GM23338 (cell line): Measurements from ENCODE around the gene SARNP. TPM values are rescaled to one million over a fixed set of nuclear protein-coding genes. Genes with fewer than 3 reads are reported as not detected.
A peak's percentile ranks its signal among the peaks of the same experiment; 100 is the strongest.

Experiments used
- ATAC-seq: fragments of 200-7000 bp; cut with Tn5 transposase; 3 replicates; pipeline ENCODE4 v1.9.1; 2020
- DNase-seq: peaks from one replicate; pipeline ENCODE4 v3.0.0-alpha.2; 2015; ENCODE audit warnings: low spot score
- H2AFZ ChIP-seq: fragments of 200-600 bp; sonication (generic); 2 replicates; pipeline ENCODE4 v1.8.0; 2016; ENCODE audit warnings: antibody characterized with exemption, mild to moderate bottlenecking, moderate library complexity
- H3F3A ChIP-seq: fragments of 200-600 bp; sonication (generic); replicated peaks from 2 replicates; pipeline ENCODE4 v1.8.0; 2017; ENCODE audit warnings: antibody characterized with exemption, mixed run types, low read depth
- H3K27ac ChIP-seq: fragments of 200-600 bp; sonication (generic); 2 replicates; pipeline ENCODE4 v1.6.1; 2016; ENCODE audit warnings: low read depth
- H3K27me3 ChIP-seq: fragments of 200-600 bp; sonication (generic); 2 replicates; pipeline ENCODE4 v1.8.0; 2016; ENCODE audit warnings: mild to moderate bottlenecking, mixed run types, moderate library complexity; ENCODE audit not compliant: insufficient read depth
- H3K36me3 ChIP-seq: fragments of 200-600 bp; sonication (generic); 2 replicates; pipeline ENCODE4 v1.8.0; 2016; ENCODE audit warnings: mild to moderate bottlenecking; ENCODE audit not compliant: insufficient read depth
- H3K4me1 ChIP-seq: fragments of 200-600 bp; sonication (generic); 2 replicates; pipeline ENCODE4 v1.8.0; 2016; ENCODE audit warnings: mild to moderate bottlenecking, moderate library complexity; ENCODE audit not compliant: insufficient read depth
- H3K4me2 ChIP-seq: fragments of 200-600 bp; sonication (generic); 2 replicates; pipeline ENCODE4 v1.7.1; 2017; ENCODE audit warnings: mixed run types
- H3K4me3 ChIP-seq: fragments of 200-600 bp; sonication (generic); 2 replicates; pipeline ENCODE4 v1.6.1; 2016; ENCODE audit warnings: mixed run types
- H3K79me2 ChIP-seq: fragments of 200-600 bp; sonication (generic); replicated peaks from 2 replicates; pipeline ENCODE4 v1.8.0; 2017; ENCODE audit warnings: mild to moderate bottlenecking; ENCODE audit not compliant: insufficient read depth
- H3K9me2 ChIP-seq: fragments of 200-600 bp; sonication (generic); 2 replicates; pipeline ENCODE4 v1.8.0; 2017; ENCODE audit not compliant: insufficient read depth
- H4K20me1 ChIP-seq: fragments of 200-600 bp; sonication (generic); replicated peaks from 2 replicates; pipeline ENCODE4 v1.8.0; 2017; ENCODE audit warnings: mild to moderate bottlenecking; ENCODE audit not compliant: insufficient read depth
- H3K27ac Mint-ChIP-seq: 2 replicates; pipeline ENCODE4 v1.8.0; 2020; ENCODE audit warnings: inconsistent platforms, mild to moderate bottlenecking, moderate library complexity, mixed read lengths
- H3K27me3 Mint-ChIP-seq: 3 replicates; pipeline ENCODE4 v1.8.0; 2022; ENCODE audit warnings: low read depth, mild to moderate bottlenecking, moderate library complexity, mixed read lengths, inconsistent platforms; ENCODE audit not compliant: insufficient read depth, poor library complexity
- H3K36me3 Mint-ChIP-seq: 3 replicates; pipeline ENCODE4 v1.8.0; 2021; ENCODE audit warnings: low read depth, mild to moderate bottlenecking, inconsistent platforms, moderate library complexity, mixed read lengths
- H3K4me1 Mint-ChIP-seq: 3 replicates; pipeline ENCODE4 v1.8.0; 2020; ENCODE audit warnings: mild to moderate bottlenecking, inconsistent platforms, mixed read lengths
- H3K4me3 Mint-ChIP-seq: 3 replicates; pipeline ENCODE4 v1.8.0; 2021; ENCODE audit warnings: moderate library complexity, mild to moderate bottlenecking, inconsistent platforms, mixed read lengths
- H3K9me3 Mint-ChIP-seq: 3 replicates; pipeline ENCODE4 v1.8.0; 2020; ENCODE audit warnings: moderate library complexity, mild to moderate bottlenecking, inconsistent platforms, mixed read lengths
- EZH2 ChIP-seq: fragments of 200-600 bp; sonication (generic); IDR thresholded peaks from one replicate; pipeline ENCODE4 v1.8.0; 2017; ENCODE audit warnings: antibody characterized with exemption, mild to moderate bottlenecking, low read depth; ENCODE audit not compliant: unreplicated experiment
- POLR2AphosphoS5 ChIP-seq: IDR thresholded peaks from 2 replicates; pipeline ENCODE4 v1.6.1; 2016; ENCODE audit warnings: antibody characterized with exemption, low read depth
- STAT1 ChIP-seq: IDR thresholded peaks from one replicate; pipeline ENCODE4 v1.6.1; 2016; ENCODE audit warnings: antibody characterized with exemption; ENCODE audit not compliant: unreplicated experiment
- ZNF331 ChIP-seq: fragments of 250-450 bp; sonication (Bioruptor Pico); IDR thresholded peaks from 2 replicates; pipeline ENCODE4 v1.5.0; 2020; ENCODE audit warnings: low read depth, mild to moderate bottlenecking, moderate library complexity
- polyA plus RNA-seq: library from polyadenylated mRNA; unstranded; fragments of >200 nt; fragmentation: Nextera tagmentation; extraction: Ambion mirVana; gene quantifications from 2 replicates; pipeline ENCODE4 v1.2.1, GENCODE V29; 2016
- total RNA-seq: library from RNA; depleted of rRNA; stranded (reverse); fragments of >200 nt; shearing (Covaris generic); gene quantifications from 2 replicates; pipeline ENCODE4 v1.2.3, GENCODE V29; 2014
- TF ChIP-seq, protein P1 (sequence below): fragments of 250-450 bp; sonication (Bioruptor Pico); IDR thresholded peaks from 2 replicates; pipeline ENCODE4 v1.5.0; 2020; ENCODE audit warnings: mild to moderate bottlenecking, moderate library complexity
- TF ChIP-seq, protein P2 (sequence below): IDR thresholded peaks from 2 replicates; pipeline ENCODE4 v1.6.1; 2016; ENCODE audit warnings: antibody characterized with exemption

Gene SARNP
- total and polyA plus RNA-seq, 2 experiments from 2014 or later = 96.0 to 313 TPM

DNA sequence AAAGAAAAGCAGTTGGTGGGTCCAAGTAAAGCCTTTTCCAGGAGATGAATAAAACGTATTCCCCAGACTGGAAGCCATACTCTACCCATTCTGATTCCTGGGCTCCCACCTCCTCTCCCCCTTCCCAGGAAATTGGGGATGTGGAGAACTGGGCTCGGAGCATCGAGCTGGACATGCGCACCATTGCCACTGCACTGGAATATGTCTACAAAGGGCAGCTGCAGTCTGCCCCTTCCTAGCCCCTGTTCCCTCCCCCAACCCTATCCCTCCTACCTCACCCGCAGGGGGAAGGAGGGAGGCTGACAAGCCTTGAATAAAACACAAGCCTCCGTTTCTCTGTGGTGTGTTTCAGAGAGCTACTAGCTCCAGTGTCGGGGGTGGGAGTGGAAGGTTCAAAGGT is 98.2 kb downstream of the SARNP start (continued):
- no peak for TF ChIP-seq EZH2

DNA sequence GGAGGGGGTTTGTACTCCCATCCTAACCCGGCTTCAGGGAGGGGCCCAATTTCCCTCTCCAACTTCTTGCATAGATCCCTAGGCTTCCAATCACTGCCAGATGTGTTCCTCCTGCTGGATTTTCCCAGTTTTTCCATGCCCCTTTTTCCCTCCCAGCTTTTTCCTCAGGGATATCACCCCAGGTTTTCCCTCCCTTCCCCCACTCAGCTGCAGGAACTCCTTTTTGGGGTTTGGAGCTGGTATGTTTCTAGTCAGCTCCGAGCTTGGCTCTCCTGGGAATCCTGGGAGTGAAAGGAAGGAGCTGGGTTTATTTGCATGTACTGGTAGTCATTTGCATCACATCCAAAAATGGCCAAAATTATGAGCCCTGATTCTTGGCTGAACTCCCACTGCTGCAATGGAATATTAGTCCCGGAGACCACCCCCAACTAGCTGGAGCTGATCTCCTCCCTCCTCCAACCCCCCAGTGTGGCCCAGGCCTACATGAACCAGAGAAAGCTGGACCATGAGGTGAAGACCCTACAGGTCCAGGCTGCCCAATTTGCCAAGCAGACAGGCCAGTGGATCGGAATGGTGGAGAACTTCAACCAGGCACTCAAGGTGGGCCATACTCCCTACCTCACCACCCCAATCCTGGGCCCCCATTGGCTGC is 98.8 kb downstream of the SARNP start:
- H3K79me2 ChIP-seq = peaks cover 10% of the 10 kb centered on the region; the same call in 1 of the 2 replicates
- no peaks in the 10 kb centered on the region for H3K27me3 ChIP-seq
- ATAC-seq (no peak), DNase-seq (peak; percentile 22)
- H3F3A ChIP-seq = peaks cover 18% of the 10 kb centered on the region; the same call in 1 of the 2 replicates
- peak overlapping the region; percentile 82 for H3K4me3 Mint-ChIP-seq
- peak overlapping the region; percentile 82 for H3K27ac ChIP-seq
- TF ChIP-seq ZNF331 (CRISPR knock-in tag) (no peak), POLR2AphosphoS5 (no peak), STAT1 (no peak)
- peaks cover 35% of the 10 kb centered on the region for H3K4me1 Mint-ChIP-seq
- H2AFZ ChIP-seq = no peak overlapping the region
- peak overlapping the region; percentile 98 for H3K4me2 ChIP-seq
- H3K9me2 ChIP-seq = no peaks in the 10 kb centered on the region
- H3K36me3 ChIP-seq = no peaks in the 10 kb centered on the region
- peak overlapping the region; percentile 96 for H3K27ac Mint-ChIP-seq
- no peaks in the 10 kb centered on the region for H4K20me1 ChIP-seq
- peaks cover 6% of the 10 kb centered on the region; the same call in 2 of the 3 replicates for H3K9me3 Mint-ChIP-seq
- peaks cover 10% of the 10 kb centered on the region for H3K36me3 Mint-ChIP-seq
- peak overlapping the region; percentile 94 for H3K4me3 ChIP-seq
- H3K27me3 Mint-ChIP-seq = peaks cover 28% of the 10 kb centered on the region
- H3K4me1 ChIP-seq = peaks cover 37% of the 10 kb centered on the region

DNA sequence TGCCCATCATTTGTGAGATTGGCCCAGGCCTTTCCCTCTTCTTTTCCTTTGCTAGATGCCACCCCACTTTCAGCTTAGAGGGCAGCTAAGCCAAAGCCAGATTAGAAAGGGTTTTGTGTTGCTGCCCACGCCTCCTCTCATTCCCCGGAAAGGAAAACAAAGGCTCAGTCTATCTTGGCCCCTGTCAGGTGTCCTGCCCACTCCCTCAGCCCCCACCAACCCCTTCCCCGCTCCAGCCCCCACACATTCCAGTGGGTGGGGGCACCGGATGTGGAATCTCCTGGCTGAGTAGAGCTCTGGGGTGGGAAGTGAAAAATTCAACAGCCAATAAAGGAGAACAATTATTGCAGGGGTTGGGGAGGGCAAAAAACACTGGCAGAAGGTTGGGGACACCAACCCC is 99.5 kb downstream of the SARNP start:
- Histone ChIP-seq H3K27me3 (no peaks in the 10 kb centered on the region), H3K9me2 (no peaks in the 10 kb centered on the region), H3K79me2 (peaks cover 10% of the 10 kb centered on the region; the same call in 1 of the 2 replicates), H3K4me3 (peak overlapping the region; percentile 94), H3K27ac (peak overlapping the region; percentile 82), H3K4me2 (peak overlapping the region; percentile 98), H3K36me3 (no peaks in the 10 kb centered on the region), H3K4me1 (peaks cover 37% of the 10 kb centered on the region), H4K20me1 (no peaks in the 10 kb centered on the region), H2AFZ (no peak overlapping the region), H3F3A (peaks cover 16% of the 10 kb centered on the region; the same call in 1 of the 2 replicates)
- TF ChIP-seq, protein P1, sequence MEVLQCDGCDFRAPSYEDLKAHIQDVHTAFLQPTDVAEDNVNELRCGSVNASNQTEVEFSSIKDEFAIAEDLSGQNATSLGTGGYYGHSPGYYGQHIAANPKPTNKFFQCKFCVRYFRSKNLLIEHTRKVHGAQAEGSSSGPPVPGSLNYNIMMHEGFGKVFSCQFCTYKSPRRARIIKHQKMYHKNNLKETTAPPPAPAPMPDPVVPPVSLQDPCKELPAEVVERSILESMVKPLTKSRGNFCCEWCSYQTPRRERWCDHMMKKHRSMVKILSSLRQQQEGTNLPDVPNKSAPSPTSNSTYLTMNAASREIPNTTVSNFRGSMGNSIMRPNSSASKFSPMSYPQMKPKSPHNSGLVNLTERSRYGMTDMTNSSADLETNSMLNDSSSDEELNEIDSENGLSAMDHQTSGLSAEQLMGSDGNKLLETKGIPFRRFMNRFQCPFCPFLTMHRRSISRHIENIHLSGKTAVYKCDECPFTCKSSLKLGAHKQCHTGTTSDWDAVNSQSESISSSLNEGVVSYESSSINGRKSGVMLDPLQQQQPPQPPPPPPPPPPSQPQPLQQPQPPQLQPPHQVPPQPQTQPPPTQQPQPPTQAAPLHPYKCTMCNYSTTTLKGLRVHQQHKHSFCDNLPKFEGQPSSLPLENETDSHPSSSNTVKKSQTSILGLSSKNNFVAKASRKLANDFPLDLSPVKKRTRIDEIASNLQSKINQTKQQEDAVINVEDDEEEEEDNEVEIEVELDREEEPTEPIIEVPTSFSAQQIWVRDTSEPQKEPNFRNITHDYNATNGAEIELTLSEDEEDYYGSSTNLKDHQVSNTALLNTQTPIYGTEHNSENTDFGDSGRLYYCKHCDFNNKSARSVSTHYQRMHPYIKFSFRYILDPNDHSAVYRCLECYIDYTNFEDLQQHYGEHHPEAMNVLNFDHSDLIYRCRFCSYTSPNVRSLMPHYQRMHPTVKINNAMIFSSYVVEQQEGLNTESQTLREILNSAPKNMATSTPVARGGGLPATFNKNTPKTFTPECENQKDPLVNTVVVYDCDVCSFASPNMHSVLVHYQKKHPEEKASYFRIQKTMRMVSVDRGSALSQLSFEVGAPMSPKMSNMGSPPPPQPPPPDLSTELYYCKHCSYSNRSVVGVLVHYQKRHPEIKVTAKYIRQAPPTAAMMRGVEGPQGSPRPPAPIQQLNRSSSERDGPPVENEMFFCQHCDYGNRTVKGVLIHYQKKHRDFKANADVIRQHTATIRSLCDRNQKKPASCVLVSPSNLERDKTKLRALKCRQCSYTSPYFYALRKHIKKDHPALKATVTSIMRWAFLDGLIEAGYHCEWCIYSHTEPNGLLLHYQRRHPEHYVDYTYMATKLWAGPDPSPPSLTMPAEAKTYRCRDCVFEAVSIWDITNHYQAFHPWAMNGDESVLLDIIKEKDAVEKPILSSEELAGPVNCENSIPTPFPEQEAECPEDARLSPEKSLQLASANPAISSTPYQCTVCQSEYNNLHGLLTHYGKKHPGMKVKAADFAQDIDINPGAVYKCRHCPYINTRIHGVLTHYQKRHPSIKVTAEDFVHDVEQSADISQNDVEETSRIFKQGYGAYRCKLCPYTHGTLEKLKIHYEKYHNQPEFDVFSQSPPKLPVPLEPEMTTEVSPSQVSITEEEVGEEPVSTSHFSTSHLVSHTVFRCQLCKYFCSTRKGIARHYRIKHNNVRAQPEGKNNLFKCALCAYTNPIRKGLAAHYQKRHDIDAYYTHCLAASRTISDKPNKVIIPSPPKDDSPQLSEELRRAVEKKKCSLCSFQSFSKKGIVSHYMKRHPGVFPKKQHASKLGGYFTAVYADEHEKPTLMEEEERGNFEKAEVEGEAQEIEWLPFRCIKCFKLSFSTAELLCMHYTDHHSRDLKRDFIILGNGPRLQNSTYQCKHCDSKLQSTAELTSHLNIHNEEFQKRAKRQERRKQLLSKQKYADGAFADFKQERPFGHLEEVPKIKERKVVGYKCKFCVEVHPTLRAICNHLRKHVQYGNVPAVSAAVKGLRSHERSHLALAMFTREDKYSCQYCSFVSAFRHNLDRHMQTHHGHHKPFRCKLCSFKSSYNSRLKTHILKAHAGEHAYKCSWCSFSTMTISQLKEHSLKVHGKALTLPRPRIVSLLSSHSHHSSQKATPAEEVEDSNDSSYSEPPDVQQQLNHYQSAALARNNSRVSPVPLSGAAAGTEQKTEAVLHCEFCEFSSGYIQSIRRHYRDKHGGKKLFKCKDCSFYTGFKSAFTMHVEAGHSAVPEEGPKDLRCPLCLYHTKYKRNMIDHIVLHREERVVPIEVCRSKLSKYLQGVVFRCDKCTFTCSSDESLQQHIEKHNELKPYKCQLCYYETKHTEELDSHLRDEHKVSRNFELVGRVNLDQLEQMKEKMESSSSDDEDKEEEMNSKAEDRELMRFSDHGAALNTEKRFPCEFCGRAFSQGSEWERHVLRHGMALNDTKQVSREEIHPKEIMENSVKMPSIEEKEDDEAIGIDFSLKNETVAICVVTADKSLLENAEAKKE (CRISPR knock-in tag) = no peak
- TF ChIP-seq, protein P2, sequence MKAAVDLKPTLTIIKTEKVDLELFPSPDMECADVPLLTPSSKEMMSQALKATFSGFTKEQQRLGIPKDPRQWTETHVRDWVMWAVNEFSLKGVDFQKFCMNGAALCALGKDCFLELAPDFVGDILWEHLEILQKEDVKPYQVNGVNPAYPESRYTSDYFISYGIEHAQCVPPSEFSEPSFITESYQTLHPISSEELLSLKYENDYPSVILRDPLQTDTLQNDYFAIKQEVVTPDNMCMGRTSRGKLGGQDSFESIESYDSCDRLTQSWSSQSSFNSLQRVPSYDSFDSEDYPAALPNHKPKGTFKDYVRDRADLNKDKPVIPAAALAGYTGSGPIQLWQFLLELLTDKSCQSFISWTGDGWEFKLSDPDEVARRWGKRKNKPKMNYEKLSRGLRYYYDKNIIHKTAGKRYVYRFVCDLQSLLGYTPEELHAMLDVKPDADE = peak; percentile 52; the same call in 1 of the 2 replicates
- H3K36me3 Mint-ChIP-seq = peaks cover 4% of the 10 kb centered on the region; the same call in 2 of the 3 replicates
- H3K4me1 Mint-ChIP-seq = peaks cover 35% of the 10 kb centered on the region
- peak overlapping the region; percentile 96 for H3K27ac Mint-ChIP-seq
- peaks cover 6% of the 10 kb centered on the region; the same call in 2 of the 3 replicates for H3K9me3 Mint-ChIP-seq
- peak; percentile 15 for ATAC-seq
- DNase-seq = peak; percentile 74
- peak overlapping the region; percentile 82 for H3K4me3 Mint-ChIP-seq
- peaks cover 28% of the 10 kb centered on the region for H3K27me3 Mint-ChIP-seq
